Measurements from ENCODE around the gene ART3.

ART3 gene

DNA sequence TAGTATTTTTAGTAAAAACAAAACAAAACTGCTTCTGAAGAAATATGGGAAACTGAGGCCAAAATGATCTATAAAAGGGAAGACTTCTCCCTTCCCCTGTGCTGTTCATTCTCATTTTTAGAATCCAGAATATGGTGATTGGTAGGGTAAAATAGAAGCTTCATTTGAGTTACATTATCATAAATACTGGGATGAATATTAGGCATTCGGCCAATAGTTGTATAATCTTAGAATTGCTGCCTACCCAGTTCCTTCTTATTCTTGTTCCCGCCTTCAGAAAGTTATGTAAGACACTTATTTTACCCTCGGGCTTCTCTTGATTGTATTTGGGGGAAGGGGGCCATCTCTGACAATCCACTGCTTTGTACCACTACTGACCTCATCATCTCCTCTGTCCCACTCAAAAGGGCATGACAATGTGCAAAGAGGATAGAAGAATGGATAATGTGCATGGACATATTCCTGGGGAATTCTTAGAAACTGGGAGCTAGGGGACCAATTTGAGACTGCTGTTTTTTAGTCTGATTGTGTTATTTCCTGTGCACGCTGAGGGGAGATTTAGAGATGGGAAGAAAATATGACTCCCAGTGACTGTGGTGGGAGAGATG lies 588 bp downstream of the ART3 start:
- no peak for DNase-seq

DNA sequence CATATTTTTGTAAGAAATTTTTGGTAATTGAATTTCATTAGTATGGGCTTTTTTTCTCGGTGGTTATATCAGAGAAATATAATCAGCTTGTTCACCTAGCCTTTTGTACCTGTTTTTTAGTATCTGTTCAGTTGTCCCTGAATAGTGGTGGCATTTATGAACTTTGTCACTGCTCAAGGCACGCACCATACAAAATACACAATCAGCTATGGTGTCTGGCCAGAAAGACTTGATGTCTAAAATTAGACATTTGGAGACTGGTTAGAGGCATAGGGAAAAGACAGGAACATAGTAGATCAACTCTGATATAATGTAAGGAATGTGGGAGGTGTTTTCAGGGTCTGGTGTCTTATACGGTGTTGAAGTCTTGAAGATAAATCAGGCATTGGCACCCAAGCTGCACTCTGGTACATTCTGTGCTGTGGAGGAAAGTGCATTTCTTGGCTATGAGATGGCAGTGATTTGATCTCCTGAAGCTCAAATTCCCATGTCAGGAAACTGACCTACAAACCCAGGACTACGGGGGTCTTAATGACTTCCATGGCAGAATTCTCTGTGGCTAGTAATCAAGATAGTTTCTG lies 3.6 kb downstream of the ART3 start:
- no peak for DNase-seq

DNA sequence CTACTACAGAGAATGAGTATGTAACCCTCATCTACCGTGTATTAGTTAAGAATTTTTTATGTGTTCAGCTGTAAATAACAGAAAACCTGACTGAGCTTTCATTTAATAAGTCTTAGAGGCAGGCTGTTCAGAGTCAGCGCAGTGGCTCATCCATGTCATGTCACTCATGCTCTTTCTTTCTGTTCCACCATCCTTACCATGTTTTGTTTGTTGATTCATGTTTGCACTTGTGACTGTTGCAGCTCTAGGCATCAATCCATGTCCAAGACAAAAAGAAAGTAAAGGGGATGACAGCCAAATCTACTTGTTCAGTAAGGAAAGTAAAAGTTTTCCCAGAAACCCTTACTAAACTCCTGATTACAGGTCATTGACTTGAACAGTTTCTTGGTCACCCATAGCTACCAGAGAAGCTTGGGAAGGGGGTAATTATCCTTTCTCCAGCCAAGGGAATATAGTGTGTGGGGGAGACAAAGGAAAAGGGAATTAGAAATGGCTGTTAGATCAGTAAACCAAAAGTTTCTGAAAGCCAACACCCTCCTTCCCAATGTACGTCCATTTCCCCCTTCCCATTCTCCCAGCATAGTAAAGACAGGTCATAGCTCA lies 9.0 kb downstream of the ART3 start:
- no peak for DNase-seq

DNA sequence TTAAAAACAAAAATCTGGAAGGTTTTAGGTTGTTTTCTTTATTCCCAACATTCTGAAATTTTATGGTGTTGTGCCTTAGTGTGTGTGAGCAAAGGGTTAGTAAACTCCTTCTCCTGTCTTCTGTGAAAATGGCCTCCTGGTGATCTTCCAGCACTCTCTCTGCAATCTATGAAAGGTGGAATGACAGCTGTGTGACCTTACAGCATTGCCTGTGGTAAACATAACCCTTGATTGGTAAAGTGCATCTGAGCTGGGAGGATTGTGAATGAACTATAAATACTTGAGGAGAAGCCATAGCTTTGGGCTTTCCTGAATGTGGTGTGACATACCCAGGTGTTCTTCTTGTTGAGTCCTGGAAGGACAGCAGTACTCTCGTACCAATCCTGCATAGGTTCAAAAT lies 10.0 kb downstream of the ART3 start:
- DNase-seq = no peak

DNA sequence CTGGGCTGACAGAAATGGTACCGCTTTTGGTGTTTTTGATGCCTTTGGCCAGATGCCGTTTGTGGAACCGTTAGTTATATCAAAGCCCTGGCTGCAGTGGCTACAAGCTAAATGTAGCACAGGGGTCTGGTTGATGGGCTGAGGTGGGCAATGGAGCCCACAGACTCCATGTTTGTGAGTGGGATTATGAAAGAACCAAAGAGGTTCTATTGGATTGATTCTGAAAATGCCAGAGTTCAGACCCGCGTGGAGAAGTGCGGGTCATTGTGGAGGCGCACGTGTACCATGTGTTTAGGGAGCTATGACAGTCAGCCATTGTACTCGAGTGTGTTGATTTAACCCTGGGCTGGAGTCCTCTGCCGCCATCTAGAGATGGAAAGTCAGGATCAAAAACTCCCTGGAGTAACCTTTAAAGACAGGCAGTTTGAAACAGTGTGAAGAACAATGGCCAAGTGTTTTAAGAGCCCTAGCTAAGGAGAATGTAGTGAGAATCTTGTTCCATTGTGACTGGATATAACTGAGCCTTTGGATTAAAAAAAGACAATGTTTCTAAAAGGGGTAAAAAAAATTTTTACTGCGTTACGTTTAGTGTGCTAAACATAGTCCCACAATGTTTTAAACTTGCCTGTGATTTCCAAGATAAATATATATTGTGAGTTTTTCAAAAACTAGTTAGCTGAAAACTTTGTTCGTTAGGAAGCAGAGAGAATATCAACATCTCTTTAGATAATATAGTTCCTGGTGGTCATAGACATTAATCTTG lies 12.7 kb downstream of the ART3 start:
- no peak for DNase-seq

DNA sequence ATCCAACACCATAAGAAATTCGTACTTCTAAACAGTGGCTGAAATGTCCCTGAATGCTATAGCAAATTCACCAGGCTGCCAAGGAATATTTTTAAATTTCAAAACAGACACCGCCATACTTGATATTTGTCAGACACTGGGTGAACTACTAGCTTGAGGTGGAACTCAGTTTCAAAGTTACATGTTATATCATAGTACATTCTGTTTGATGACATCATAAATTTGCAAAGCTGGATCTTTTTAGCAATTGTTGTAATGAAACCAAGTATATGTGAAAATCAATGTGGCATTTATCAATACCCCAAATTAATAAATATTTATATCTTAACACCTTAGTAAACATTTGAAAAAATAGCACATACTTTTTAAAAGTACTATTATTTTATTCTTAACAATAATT lies 14.2 kb downstream of the ART3 start:
- DNase-seq = no peak

DNA sequence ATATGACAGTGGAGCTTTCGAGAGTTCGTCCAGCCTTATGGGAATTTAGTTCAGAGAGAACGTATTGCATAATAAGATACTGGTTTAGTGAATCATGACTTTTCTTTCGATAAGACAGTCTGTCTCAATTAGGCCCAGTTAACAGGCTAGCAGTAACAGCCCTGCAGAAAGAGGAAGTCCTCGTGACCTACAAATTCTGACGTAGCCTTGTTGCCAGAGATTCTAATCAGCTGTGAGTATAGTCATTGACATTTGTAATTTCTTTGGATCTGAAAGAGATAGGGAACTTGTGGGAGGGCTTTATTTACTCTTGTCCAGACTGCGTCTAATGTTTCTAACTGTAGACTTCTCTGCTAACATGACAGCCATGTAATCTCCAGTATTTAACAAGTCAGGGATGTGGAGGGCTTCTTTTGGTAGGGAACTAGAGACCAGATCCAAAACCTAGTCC lies 15.8 kb downstream of the ART3 start:
- no peak for DNase-seq

DNA sequence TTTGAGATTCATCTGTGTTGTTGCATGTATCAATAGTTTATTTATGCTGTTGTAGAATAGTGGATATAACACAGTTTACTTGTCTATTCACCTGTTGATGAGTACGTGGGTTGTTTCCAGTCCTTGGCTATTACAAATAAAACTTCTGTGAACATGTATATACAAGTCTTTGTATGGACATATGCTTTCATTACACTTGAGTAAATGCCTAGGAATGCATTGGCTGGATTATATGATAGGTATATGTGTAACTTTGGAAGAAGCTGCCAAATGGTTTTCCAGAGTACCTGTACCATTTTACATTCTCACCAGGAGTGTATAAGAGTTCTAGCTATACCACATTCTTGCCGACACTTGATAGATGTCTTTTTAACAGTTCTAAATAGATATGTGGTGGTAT lies 16.5 kb downstream of the ART3 start:
- DNase-seq = no peak

DNA sequence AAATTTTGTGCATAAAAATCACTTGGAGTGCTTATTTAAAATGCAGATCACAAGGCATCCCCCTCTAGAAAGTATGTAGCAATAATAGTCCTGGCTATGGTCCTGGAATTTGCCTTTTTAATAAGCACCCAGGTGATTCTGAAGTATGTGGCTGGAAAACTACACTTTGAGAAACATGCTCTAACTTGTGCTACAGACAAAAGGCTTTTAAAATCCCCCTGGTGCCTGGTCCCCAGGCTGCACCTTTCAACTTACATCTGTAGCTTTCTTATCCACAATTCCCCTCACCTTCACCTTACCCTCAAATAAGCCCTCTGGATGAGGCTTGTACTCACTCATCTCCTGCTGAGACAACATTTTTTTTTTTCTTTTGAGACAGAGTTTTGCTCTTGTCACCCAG lies 21.1 kb downstream of the ART3 start:
- DNase-seq = no peak

DNA sequence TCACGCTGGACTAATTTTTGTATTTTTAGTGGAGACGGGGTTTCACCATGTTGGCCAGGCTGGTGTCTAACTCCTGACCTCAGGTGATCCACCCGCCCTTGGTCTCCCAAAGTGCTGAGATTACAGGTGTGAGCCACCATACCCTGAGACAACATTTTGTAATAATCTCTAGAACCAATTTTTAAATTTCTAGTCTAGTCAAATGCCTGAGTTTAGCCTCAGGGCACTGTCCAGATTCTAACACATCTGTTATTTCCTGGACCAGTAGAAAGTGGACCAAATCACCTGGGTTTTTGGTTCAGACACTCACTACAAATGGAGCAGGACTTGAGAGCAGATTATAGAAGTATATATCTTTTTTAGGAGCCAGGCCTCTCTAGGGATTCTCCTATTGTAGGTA lies 21.6 kb downstream of the ART3 start:
- DNase-seq = no peak

DNA sequence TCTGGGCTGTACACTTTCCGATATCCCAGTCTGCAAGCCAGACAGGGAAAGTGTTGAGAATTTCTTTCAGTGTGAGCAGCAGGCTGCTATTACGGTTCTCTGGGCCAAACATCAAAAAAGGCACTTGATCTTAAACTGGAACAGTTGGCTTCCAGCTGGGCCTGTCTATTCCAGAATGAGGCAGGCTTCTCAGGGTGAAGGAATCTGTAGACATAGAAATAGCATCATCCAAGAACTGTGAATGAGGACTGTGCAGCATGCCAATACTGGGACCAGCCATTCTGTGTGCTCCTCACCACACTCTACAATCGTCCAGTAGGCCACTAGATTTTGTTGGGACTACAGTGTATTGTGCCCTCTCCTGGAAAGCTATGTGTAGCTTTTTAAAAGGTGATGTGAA lies 31.1 kb downstream of the ART3 start:
- DNase-seq = no peak

DNA sequence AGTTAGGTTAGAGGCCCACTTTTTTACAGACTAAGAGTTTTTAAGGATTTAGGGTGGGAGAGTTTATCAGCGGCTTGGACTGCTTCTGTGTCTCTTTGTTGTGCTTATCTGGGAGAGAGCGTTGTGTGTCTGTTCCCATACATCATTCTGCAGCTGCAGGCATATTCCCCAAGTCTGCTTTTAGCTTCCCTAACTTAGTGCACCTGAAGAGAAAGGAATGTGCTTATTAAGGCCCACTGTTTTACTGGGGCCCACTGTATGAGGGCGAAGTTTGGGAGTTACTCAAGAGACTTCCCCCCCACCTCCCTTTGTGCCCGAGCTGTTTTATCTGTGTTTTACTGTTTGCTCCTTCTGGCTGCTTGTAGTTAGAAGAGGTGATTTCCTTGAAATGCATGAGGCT lies 31.9 kb downstream of the ART3 start:
- no peak for DNase-seq

DNA sequence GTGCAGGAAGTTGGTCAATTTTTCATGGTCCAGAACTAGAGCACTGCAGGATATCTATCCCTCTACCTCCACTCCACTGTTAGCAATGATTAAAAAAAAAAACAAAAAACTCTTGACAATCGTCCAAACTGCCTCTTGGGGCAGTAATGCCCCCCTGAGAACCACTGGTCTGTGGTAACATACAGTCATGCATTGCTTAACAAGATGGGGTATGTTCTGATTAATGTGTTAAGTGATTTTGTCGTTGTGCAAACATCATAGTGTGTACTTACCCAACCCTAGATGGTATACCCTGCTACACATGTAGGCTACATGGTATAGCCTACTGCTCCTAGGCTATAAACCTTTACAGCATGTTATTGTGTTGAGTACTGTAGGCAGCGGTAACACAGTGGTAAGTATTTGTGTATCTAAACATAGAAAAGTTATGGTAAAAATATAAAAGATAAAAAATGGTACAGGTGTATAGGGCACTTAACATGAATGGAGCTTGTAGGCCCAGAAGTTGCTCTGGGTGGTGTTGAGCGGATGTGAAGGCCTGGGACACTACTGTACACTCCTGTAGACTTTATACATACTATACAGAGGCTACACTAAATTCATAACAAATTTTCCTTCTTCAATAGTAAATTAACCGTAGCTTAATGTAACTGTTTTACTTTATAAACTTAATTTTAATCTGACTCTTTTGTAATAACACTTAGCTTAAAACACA lies 34.1 kb downstream of the ART3 start:
- DNase-seq = no peak

DNA sequence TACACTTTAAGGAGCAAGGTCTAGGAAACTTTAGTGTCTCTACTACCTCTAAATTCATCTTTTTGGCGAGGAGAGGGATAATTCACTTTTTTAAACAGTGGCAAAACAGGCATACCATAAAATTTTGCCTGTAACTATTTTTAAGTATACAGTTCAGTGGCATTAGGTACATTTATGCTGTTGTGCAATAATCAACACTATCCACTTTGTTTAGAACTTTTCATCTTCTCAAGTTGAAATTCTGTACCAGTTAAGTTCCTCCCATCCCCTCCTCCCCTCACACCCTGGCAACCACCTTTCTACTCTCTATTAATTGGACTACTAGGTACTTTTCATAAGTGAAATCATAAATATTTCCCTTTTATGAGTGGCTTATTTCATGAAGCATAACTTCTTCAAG lies 42.3 kb downstream of the ART3 start:
- no peak for DNase-seq

DNA sequence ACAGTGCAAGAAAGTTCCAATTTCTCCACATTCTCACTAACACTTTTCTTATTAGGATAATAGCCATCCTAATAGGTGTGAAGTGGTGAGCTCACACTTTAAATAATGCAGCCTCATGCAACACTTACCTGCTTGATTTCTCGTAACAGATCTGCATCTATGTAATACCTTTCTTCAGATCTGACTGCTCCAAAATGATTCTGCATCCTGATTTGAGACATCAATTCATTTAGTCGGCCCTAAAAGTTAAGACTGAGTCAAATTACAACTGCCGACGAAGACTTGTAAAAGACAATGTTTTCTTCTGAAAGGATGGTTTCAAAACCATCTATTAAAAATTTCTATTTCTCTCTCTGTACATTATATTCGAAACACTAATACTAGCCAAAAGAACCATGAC lies 43.0 kb downstream of the ART3 start:
- DNase-seq = no peak

DNA sequence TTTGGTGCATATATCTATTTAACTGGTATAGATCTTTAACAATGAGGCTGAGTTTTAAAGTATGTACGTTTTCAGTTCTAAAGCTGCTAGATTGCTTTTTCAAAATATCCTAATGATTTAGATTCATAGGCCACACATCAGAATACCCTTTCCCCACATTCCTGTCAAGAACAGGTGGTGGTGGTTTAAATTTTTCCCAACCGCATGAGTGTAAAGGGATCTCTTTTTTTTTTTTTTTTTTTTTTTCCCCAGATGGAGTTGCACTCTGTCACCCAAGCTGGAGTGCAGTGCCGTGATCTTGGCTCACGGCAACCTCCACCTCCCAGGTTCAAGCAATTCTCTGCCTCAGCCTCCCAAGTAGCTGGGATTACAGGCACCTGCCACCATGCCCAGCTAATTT lies 45.7 kb downstream of the ART3 start:
- no peak for DNase-seq

DNA sequence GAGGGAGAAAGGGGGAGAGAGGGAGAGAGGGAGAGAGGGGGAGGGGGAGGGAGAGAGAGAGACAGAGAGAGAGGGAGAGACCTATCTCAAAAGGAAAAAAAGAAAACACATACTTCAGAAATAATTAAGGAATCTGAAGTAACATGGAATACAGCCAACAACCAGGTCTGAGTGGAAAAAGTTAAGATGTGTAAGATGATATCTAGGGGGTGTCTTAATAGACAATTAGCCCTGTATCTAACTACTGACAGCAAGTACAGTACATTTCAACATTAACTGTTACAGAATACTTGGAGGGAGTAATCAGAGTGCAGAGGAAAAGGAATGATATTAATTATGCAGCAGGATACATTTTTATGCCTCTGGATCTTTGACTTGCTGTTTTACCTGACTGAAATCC lies 51.3 kb downstream of the ART3 start:
- DNase-seq = no peak

DNA sequence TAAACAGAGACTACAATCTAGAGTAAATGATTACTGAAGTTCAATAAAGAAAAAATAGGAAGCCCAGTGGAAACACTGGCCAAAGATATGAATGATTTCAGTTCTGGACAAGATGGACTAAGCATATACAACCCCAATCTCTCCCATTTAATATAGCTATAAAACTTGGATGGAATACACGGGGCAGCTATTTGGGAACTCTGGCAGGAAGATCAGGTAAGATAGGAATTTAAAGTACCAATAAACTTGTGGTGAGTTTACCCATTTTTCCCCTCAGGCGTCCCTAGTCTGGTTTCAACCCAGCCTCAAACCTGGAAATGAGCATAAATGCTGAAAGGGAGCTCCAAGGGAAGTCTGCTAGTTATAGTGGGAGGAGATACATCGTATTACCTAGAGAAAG lies 53.2 kb downstream of the ART3 start:
- DNase-seq = no peak

DNA sequence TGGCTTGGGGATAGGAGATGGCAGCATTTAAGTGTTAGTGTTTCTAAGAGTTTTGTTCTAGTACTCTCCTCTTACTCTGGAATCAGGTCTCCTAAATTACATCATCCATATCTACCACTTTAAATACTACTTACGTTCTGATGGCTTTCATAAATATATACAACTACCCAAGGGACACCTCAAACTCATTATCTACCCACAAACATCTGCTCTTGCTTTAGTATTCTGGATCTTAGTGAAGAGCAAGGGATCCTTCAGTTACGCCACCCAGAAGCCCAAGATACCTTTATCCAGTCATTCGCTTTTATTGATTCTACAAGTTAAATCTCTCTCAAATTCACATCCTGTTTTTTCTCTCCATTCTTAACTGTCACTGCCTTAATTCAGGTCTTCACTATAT lies 66.7 kb downstream of the ART3 start:
- DNase-seq = no peak

DNA sequence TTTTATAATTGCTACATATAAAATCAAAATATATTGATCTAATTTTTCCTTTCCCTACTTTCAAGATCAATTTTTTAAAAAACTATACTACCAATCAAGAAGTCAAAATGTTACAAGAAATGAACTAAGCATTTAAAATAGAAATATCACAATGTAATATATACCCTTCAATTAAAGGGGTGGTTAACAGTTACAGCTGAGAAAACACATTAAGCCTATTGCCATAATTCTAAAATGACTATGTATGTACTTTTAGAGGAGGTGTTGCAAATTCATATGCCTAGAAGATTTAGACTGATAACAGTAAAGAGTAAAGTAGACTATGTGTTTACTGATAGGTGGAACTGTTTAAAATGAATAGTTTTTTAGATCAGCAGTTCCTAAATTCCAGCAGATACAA lies 70.0 kb downstream of the ART3 start:
- DNase-seq = no peak

DNA sequence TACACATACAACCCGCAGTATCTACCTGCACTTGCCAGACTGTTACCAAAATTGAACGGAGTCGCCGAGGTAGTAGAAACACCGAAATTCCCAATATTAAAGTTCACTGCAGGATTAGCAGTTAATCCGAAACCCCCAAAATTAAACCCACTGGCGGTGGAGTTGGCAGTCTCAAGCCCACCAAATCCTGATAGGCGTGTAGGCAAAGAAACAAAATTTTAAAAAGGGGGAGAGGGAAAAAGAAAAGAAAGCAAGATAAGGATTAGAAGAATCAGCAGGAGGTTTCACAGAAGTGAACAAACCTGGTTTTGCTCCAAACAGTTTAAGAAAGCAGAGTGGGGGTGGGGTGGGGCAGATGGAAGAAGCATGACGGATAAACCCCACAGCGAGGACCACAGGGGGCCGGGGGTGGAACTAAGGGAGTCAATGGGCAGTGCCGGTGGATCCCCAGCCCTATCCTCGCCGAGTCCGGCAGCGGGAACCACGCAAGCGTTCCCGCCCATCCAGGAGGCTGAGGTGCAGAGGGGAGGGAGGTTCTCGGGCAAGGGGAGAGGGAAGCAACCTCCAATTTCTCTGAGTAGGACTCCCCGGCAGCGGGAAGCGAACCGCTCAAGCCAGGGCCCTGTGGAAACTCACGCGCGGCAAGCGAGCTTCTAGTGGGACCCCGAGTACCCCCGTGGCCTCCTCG lies 73.1 kb downstream of the ART3 start:
- DNase-seq = peak; percentile 77

DNA sequence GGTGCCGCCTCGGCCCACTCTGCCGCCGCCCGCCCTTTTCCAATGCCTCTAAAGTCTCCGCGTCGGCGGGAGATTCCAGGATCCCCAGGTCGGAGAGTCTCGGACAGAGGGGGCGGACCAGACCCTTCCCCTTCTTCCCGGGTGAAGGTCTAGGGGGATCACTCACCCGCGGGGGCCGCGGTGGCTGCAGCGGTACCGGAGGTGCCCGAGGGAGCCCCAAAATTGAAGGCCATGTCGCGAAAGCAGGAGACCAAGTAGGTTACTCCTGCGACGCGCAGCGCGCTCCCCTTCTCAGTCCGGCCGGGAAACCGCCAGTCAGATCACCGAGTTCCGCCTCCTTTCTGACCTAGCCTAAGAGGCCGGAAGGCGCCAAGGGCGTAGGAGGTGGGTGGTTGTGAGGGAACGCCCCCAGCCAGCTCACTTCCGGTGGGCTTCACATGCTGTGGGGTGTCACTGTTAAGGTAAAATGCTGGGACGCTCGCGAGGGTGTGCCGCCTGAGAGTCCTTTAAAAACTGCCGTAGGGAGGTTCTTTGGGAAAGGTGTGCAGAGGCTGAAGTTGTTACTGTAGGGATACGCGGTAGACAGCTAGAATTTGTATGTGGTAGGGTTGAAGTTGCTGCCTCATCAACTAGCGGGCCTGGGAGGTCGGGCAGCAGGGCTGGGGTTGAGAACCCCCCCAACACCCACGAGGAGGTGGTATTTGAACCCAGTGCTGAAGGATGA lies 73.8 kb downstream of the ART3 start, which contains the start of gene NUP54:
TSS of gene NUP54 (minus strand) at position 256 of the 724 bp plus-strand sequence. CDS start at position 233, 23 bp downstream.
- peak; percentile 98 for DNase-seq
